HepG2 (cell line): ENCODE results near the gene OAT. TPM values are rescaled to one million over a fixed set of nuclear protein-coding genes. Genes with fewer than 3 reads are reported as not detected.

Source experiments
- ATAC-seq: fragments of 200-7000 bp; cut with Tn5 transposase; 3 replicates; pipeline ENCODE4 v1.9.1; 2020; ENCODE audit warnings: mild to moderate bottlenecking, moderate library complexity
- BruUV-seq: library from RNA; stranded (reverse); fragments of 400-500 nt; replicated peaks from 2 replicates; lab custom pipeline; 2021; lab: Mats Ljungman, UMichigan
- CTCF ChIA-PET: fragments of 300-600 bp; formaldehyde crosslinking; extraction: SDS; loops from one replicate; lab custom pipeline; 2021; ENCODE audit warnings: low total read pairs, inconsistent platforms, low intra/inter-chr PET ratio; lab: Yijun Ruan, JAX
- POLR2A ChIA-PET: fragments of 350-600 bp; sonication (Branson Sonifier 250); formaldehyde crosslinking; loops from one replicate; lab custom pipeline; 2020; ENCODE audit warnings: antibody characterized with exemption, inconsistent platforms; lab: Yijun Ruan, JAX
- DNase-seq: peaks from one replicate; pipeline ENCODE4 v3.0.0-alpha.2; 2015; ENCODE audit warnings: low spot score
- FAIRE-seq: peaks from 3 replicates; lab custom pipeline; 2011; peaks lifted over from hg19 to GRCh38; lab: Jason Lieb, UNC
- H2AFZ ChIP-seq: one replicate; pipeline ENCODE4 v1.6.1; 2011; ENCODE audit warnings: low read length, inconsistent platforms
- H3K27ac ChIP-seq: fragments of 300-600 bp; 3 replicates; pipeline ENCODE4 v1.8.0; 2011; ENCODE audit warnings: mixed run types, mild to moderate bottlenecking, mixed read lengths, low read length, inconsistent platforms; ENCODE audit not compliant: insufficient read depth; ENCODE audit errors: extremely low read length
- H3K27me3 ChIP-seq, 2 experiments: fragments of 200-600 bp in 1 of 2; 2 replicates in 1 of 2; 3 replicates in 1 of 2; pipeline versions ENCODE4 v1.6.0 to v1.8.0; 2011; ENCODE audit warnings: low read length in 2 of 2, mild to moderate bottlenecking in 2 of 2, moderate library complexity in 2 of 2, inconsistent platforms in 1 of 2; ENCODE audit not compliant: insufficient read depth in 2 of 2, control insufficient read depth in 1 of 2
- H3K36me3 ChIP-seq, 2 experiments: fragments of 200-600 bp in 1 of 2; replicated peaks in 1 of 2; 2 replicates in 1 of 2; 3 replicates in 1 of 2; pipeline versions ENCODE4 v1.5.1 to v1.8.0; 2011; ENCODE audit warnings: low read length in 2 of 2, inconsistent platforms in 1 of 2; ENCODE audit not compliant: insufficient read depth in 2 of 2, control insufficient read depth in 1 of 2
- H3K4me1 ChIP-seq: 2 replicates; pipeline ENCODE4 v1.5.1; 2012; ENCODE audit warnings: low read length, inconsistent platforms; ENCODE audit not compliant: insufficient read depth
- H3K4me2 ChIP-seq: 2 replicates; pipeline ENCODE4 v1.6.0; 2011; ENCODE audit warnings: low read depth, low read length, inconsistent platforms
- H3K4me3 ChIP-seq, 3 experiments: fragments of 200-600 bp in 1 of 3; sonication (generic), shearing (Covaris generic) in 1 of 3; replicated peaks in 1 of 3; 2 replicates each; pipeline ENCODE4 v1.5.1; 2011 to 2016; ENCODE audit warnings: low read length in 3 of 3, inconsistent platforms in 2 of 3, low read depth in 2 of 3, mild to moderate bottlenecking in 2 of 3, control low read depth in 1 of 3, mixed read lengths in 1 of 3; ENCODE audit not compliant: insufficient read depth in 1 of 3
- H3K79me2 ChIP-seq: one replicate; pipeline ENCODE4 v1.6.1; 2011; ENCODE audit warnings: low read length, inconsistent platforms; ENCODE audit not compliant: insufficient read depth
- H3K9ac ChIP-seq: 2 replicates; pipeline ENCODE4 v1.6.0; 2011; ENCODE audit warnings: mild to moderate bottlenecking, low read depth, low read length, inconsistent platforms; ENCODE audit not compliant: insufficient read depth
- H3K9me3 ChIP-seq: 2 replicates; pipeline ENCODE4 v1.5.1; 2012; ENCODE audit warnings: mild to moderate bottlenecking, low read length
- H4K20me1 ChIP-seq: 2 replicates; pipeline ENCODE4 v1.6.0; 2011; ENCODE audit warnings: inconsistent platforms, mild to moderate bottlenecking, low read length, moderate library complexity; ENCODE audit not compliant: insufficient read depth
- ATF1 ChIP-seq: IDR thresholded peaks from 2 replicates; pipeline ENCODE4 v1.6.1; 2016; ENCODE audit warnings: mild to moderate bottlenecking, control low read depth
- BHLHE40 ChIP-seq: IDR thresholded peaks from 2 replicates; pipeline ENCODE4 v1.6.1; 2011; ENCODE audit warnings: low read length, improper control_type of control experiment
- BORCS8-MEF2B ChIP-seq: sonication (generic); formaldehyde crosslinking; IDR thresholded peaks from 2 replicates; pipeline ENCODE4 v1.8.0; 2022; ENCODE audit warnings: mild to moderate bottlenecking, missing genetic modification reagents
- CHCHD3 ChIP-seq: sonication (generic); formaldehyde crosslinking; IDR thresholded peaks from 2 replicates; pipeline ENCODE4 v1.8.0; 2022; ENCODE audit warnings: mild to moderate bottlenecking, missing genetic modification reagents, moderate library complexity
- HIVEP1 ChIP-seq: sonication (generic); formaldehyde crosslinking; IDR thresholded peaks from 2 replicates; pipeline ENCODE4 v1.4.0; 2020; ENCODE audit warnings: mild to moderate bottlenecking, missing genetic modification reagents
- HOXA5 ChIP-seq: sonication (generic); formaldehyde crosslinking; IDR thresholded peaks from 2 replicates; pipeline ENCODE4 v1.4.0; 2020; ENCODE audit warnings: missing genetic modification reagents
- MAFF ChIP-seq: IDR thresholded peaks from 2 replicates; pipeline ENCODE4 v1.6.1; 2011; ENCODE audit warnings: low read depth, low read length, improper control_type of control experiment
- MAFK ChIP-seq, 2 experiments: IDR thresholded peaks in 1 of 2; conservative IDR thresholded peaks in 1 of 2; 2 replicates each; pipeline ENCODE4 v1.6.1; 2011; ENCODE audit warnings: improper control_type of control experiment in 2 of 2, low read length in 2 of 2
- MNT ChIP-seq: fragments of 450-650 bp; IDR thresholded peaks from 2 replicates; pipeline ENCODE4 v1.6.1; 2016
- PRMT3 ChIP-seq: sonication (generic); formaldehyde crosslinking; IDR thresholded peaks from 2 replicates; pipeline ENCODE4 v1.8.1; 2022; ENCODE audit warnings: low read depth, mild to moderate bottlenecking, moderate library complexity, missing genetic modification reagents, borderline replicate concordance
- SCMH1 ChIP-seq: sonication (generic); formaldehyde crosslinking; IDR thresholded peaks from 2 replicates; pipeline ENCODE4 v1.9.0; 2021; ENCODE audit warnings: missing genetic modification reagents, mild to moderate bottlenecking, borderline replicate concordance
- SSRP1 ChIP-seq: IDR thresholded peaks from 2 replicates; pipeline ENCODE4 v1.6.1; 2016; ENCODE audit warnings: control low read depth
- ZFP41 ChIP-seq: sonication (generic); formaldehyde crosslinking; IDR thresholded peaks from 2 replicates; pipeline ENCODE4 v1.4.0; 2020; ENCODE audit warnings: mild to moderate bottlenecking, missing genetic modification reagents, borderline replicate concordance
- ZNF777 ChIP-seq: sonication (generic); formaldehyde crosslinking; IDR thresholded peaks from 2 replicates; pipeline ENCODE4 v1.4.0; 2020; ENCODE audit warnings: missing genetic modification reagents
- WGBS: methylation state at CpG from one replicate; pipeline ENCODE4 v1.1.6; 2017; ENCODE audit warnings: low lambda C conversion rate; 5-methylcytosine and 5-hydroxymethylcytosine counted together
- in situ Hi-C: cut with HindIII; loops from 2 replicates; pipeline ENCODE4 v1.10.0; 2017; ENCODE audit warnings: low pct_unique_long_range_greater_than_20kb; ENCODE audit not compliant: extremely low pct_ligation_motif_present
- intact Hi-C: fragments of 100-400 bp; cut with micrococcal nuclease; formaldehyde crosslinking; loops from one replicate; pipeline ENCODE4 v1.10.0; 2022; ENCODE audit not compliant: unreplicated experiment
- polyA plus RNA-seq, 8 experiments: library from polyadenylated mRNA; depleted of rRNA in 3 of 8; stranded (reverse) in 7 of 8; unstranded in 1 of 8; fragments of >200 nt; fragmentation: Illumina TruSeq in 4 of 8; extraction: Trizol in 4 of 8; gene quantifications; 2 replicates each; pipeline versions ENCODE4 v1.2.1 to v1.2.3, GENCODE V29; 2011 to 2016; ENCODE audit warnings: low read depth in 4 of 8, missing spikeins in 1 of 8, mixed read lengths in 1 of 8; ENCODE audit not compliant: insufficient read depth in 1 of 8
- total RNA-seq, 5 experiments: library from RNA; depleted of rRNA; stranded (reverse); fragments of >200 nt; fragmentation: Illumina TruSeq; extraction: Trizol; gene quantifications; 2 replicates each; pipeline ENCODE4 v1.2.3, GENCODE V29; 2016; ENCODE audit warnings: low read depth in 1 of 5
- TF ChIP-seq, protein P1 (sequence below): IDR thresholded peaks from 2 replicates; pipeline ENCODE4 v1.6.1; 2016; ENCODE audit warnings: control low read depth
- TF ChIP-seq, protein P2 (sequence below): IDR thresholded peaks from 2 replicates; pipeline ENCODE4 v1.6.1; 2016; ENCODE audit warnings: missing genetic modification reagents, missing compliant biosample characterization
- TF ChIP-seq, protein P3 (sequence below): sonication (generic); formaldehyde crosslinking; IDR thresholded peaks from 2 replicates; pipeline ENCODE4 v1.4.0; 2020; ENCODE audit warnings: mild to moderate bottlenecking, low read depth, missing genetic modification reagents

Gene OAT
- total and polyA plus RNA-seq, 2 of the 13 experiments (the other 11 are each of a cell fraction or from before 2014, with no cell fraction given): 87.8 to 96.7 TPM

DNA sequence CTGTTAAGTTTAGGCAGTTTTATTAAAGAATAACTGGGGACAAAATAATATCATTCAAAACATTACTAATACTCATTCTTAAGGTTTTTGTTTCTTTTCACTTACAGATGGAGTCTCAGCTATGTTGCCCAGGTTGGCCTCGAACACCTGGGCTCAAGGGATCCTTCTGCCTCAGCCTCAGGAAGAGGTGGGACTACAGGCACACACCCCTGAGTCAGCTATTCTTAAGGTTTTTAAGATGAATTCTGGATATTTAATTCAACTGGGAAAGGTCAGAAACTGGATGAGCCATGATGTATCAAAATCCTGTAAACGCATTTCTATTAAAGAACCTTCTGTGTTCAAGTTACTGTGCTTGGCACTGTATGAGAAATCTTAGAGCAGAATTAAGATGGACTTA lies 3.5 kb downstream of the OAT start:
- Histone ChIP-seq H4K20me1 (peaks cover 30% of the 10 kb centered on the region), H3K79me2 (peaks cover 40% of the 10 kb centered on the region), H3K27me3 (peaks cover 0 to 4% of the 10 kb centered on the region in 2 experiments; a peak in 2 of 5 replicates), H2AFZ (no peak overlapping the region), H3K27ac (no peak overlapping the region), H3K9me3 (no peaks in the 10 kb centered on the region), H3K4me2 (no peak overlapping the region), H3K36me3 (peaks cover 4 to 23% of the 10 kb centered on the region in 2 experiments; a peak in 4 of 5 replicates), H3K4me1 (peaks cover 50% of the 10 kb centered on the region), H3K4me3 (no peak overlapping the region), H3K9ac (no peak overlapping the region)
- WGBS: 93% methylated on average over 2 of the region's 2 CpGs
- ChIA-PET POLR2A (interaction anchor here (0.7 to 4.3 kb wide), 3 partner anchors 46 to 82 kb away, joined by 3 to 27 read pairs (median 3); partner anchors contain the start of gene LHPP), CTCF (no interaction called here)
- in situ Hi-C loops (loop anchor here (5.0 kb wide), 1 partner anchor 47 kb away; the partner anchor contains the start of gene LHPP), intact Hi-C loops (no loop called here)
- no peak for ATAC-seq
- FAIRE-seq: no peak
- DNase-seq: no peak
- no TSS peak for BruUV-seq
- TF ChIP-seq, protein P1, sequence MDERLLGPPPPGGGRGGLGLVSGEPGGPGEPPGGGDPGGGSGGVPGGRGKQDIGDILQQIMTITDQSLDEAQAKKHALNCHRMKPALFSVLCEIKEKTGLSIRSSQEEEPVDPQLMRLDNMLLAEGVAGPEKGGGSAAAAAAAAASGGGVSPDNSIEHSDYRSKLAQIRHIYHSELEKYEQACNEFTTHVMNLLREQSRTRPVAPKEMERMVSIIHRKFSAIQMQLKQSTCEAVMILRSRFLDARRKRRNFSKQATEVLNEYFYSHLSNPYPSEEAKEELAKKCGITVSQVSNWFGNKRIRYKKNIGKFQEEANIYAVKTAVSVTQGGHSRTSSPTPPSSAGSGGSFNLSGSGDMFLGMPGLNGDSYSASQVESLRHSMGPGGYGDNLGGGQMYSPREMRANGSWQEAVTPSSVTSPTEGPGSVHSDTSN (CRISPR knock-in tag): no peak
- TF ChIP-seq MNT: no peak
- no peak for TF ChIP-seq BORCS8-MEF2B (CRISPR knock-in tag)
- TF ChIP-seq ATF1 (CRISPR knock-in tag): no peak
- TF ChIP-seq ZFP41 (CRISPR knock-in tag): no peak
- TF ChIP-seq PRMT3: no peak
- no peak for TF ChIP-seq SSRP1
- no peak for TF ChIP-seq HOXA5 (CRISPR knock-in tag)
- TF ChIP-seq CHCHD3 (CRISPR knock-in tag): no peak
- no peak for TF ChIP-seq ZNF777
- TF ChIP-seq MAFF: peak; percentile 41; the same call in 1 of the 2 replicates
- no peak for TF ChIP-seq BHLHE40
- no peak for TF ChIP-seq HIVEP1 (CRISPR knock-in tag)
- TF ChIP-seq SCMH1 (CRISPR knock-in tag): no peak
- TF ChIP-seq, protein P2, sequence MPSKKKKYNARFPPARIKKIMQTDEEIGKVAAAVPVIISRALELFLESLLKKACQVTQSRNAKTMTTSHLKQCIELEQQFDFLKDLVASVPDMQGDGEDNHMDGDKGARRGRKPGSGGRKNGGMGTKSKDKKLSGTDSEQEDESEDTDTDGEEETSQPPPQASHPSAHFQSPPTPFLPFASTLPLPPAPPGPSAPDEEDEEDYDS (CRISPR knock-in tag): no peak
- peak; percentile 55 to 71; a peak in 3 of 4 replicates for TF ChIP-seq MAFK (conservative IDR thresholded peaks at IDR 0.05 in 1 of 2, IDR thresholded peaks at IDR 0.05 in 1 of 2; ENCODE audit: low read length in 2 of 2)
- TF ChIP-seq, protein P3, sequence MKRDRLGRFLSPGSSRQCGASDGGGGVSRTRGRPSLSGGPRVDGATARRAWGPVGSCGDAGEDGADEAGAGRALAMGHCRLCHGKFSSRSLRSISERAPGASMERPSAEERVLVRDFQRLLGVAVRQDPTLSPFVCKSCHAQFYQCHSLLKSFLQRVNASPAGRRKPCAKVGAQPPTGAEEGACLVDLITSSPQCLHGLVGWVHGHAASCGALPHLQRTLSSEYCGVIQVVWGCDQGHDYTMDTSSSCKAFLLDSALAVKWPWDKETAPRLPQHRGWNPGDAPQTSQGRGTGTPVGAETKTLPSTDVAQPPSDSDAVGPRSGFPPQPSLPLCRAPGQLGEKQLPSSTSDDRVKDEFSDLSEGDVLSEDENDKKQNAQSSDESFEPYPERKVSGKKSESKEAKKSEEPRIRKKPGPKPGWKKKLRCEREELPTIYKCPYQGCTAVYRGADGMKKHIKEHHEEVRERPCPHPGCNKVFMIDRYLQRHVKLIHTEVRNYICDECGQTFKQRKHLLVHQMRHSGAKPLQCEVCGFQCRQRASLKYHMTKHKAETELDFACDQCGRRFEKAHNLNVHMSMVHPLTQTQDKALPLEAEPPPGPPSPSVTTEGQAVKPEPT (CRISPR knock-in tag): no peak
